Activated CD4-positive, alpha-beta T cell treated with anti-CD3 and anti-CD28 coated beads, Interleukin-10, Interleukin-2, amounts not matched to agents 100 ng/mL and 50 ng/mL, durations not matched to agents 16 hours and 8 hours (primary cell): Measurements from ENCODE around the gene GOLGA2.

Experiments
- DNase-seq: peaks from one replicate; pipeline ENCODE4 v3.0.0-alpha.2; 2020

Gene GOLGA2

DNA sequence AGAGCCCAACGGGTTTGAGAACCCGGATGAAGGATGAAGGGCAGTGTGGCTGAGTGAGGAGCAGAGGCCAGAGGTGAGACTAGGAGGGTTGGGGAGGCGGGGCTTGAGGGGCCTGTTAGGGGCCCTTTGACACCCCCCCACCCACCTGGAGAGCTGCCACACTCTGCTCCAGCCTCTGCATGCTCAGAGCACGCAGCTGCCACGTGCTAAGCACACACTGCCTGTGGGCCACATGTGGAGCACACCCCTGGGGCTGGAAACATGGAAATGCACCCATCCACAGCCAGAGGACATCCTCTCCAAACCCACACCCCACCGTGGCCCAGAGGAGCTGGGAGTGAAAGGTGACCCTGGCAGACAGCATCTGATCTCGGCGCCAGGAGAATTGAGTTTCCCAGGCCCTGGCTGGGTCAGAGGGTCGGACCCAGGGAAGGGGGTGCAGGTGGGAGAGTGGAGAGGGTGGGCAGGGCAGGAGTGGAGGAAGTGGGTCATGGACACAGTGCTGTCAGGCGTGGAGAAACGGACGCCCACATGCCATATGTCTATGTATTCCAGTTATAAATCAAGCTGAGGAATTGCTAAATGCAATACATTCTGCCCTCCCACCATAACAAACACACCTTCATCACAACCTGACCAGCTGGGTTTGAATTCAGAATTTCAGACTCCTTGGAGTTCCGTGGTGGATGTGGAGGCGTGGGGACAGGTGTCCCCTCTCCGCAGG is 66.7 kb downstream of the GOLGA2 start:
- no peak for DNase-seq

DNA sequence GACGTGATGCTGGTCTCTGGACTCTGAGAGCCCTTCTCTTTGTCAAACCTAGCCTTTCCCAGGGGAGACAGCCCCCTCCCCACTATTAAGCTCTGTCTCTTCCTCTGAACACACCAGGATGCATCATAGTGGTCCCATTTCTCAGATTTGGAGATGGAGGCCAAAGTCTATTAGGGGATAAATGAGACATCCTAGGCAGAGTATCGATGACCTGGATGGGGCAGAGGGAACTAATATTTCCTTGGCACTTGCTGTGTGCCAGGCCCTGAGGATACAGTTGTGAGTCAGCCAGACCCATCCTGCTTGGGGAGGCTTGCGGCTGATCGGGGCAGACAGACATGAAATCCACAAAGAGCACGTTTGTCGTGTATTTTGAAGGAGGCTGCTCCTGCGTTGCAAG is 67.4 kb downstream of the GOLGA2 start:
- no peak for DNase-seq

DNA sequence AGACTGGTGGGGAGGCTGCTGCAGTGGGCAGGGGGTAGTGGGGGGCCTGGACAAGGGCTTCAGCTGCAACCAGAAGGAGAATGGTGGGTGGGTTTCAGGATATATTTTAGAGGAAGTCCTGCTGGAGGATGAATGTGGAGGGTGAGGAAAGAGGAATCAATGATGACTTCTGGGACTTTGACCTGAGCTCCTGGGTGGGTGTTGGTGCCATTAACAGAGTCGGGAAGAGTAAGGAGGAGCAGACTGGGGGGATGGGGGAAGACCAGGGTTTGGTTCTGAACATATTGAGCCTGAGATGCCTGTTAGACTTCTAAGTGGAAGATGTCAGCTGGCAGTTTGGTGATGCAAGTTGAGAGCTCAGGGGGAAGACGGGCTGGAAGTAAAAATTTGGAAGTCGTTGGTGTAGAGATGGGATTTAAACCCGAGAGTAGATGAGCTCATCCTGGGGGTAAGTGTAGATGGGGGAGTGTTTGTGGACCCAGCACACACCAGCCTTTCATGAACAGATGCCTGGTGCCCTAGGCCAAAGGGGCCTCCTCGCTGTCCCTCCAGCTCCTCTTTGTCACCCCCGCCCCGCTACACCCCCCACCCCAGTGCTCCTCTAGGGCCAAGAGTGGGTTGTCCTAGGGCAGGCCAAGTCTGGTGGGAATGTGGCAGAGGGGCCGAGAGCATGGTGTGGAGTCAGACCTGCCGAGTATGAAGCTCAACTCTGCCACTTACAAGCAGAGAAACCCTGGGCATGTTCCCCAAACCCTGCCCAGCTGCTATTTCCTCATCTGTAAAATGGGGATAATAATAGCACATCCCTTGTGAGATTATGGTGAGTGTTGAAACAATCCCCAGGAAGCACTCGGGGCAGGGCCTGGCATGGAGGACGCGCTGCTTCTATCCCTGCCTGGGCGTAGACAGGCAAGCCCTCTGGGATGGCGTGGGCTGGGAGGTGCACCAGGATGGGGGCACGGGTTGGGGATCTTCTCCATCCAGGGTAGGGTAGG is 68.6 kb downstream of the GOLGA2 start:
- DNase-seq = no peak

DNA sequence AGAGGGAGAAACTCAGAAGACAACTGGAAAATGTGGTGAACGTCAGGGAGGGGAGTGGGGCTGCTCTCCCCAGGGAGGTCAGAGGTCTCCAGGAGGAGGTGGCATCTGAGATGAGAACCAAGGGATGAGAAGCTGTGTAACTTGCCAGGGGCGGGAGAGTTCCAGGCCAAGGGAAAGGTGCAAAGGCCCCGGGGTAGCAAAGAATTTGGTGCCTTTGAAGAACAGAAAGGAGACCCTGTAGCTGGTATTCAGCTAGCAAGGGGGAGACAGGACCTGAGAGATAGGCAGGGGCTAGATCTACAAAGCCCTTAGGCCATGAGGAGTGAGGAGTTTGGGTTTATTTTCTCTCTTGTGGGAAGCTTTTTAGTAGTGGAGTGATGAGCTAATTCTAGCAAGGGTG is 69.3 kb downstream of the GOLGA2 start:
- DNase-seq = no peak
